ENCODE results near the gene XIRP2.

Gene XIRP2

DNA sequence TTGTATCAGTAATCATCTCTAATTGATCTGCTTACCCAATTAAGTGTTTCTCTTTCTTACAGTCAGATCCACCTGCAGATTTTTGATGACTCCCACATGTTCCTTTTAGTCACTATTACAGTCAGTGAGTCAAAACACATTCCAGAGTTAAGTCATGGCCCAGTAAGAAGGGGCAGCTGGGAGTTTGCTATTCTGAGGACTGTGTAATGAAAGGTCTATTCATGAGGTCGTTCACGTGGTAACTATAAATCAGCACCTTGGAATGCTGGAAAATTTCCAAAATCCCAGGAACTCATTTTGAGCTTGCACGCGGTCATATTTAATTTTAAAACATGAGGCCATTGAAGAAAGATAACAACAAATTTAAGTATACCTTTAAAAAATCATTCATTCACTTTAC, 252.5 kb downstream of the XIRP2 start:
- TF ChIP-seq POLR2A (IDR thresholded peaks at IDR 0.05; ENCODE audit: low read depth, low read length) = no peak
- DNase-seq (ENCODE audit: insufficient read length, low spot score) (peak; percentile 23), FAIRE-seq (peak; percentile 99)

DNA sequence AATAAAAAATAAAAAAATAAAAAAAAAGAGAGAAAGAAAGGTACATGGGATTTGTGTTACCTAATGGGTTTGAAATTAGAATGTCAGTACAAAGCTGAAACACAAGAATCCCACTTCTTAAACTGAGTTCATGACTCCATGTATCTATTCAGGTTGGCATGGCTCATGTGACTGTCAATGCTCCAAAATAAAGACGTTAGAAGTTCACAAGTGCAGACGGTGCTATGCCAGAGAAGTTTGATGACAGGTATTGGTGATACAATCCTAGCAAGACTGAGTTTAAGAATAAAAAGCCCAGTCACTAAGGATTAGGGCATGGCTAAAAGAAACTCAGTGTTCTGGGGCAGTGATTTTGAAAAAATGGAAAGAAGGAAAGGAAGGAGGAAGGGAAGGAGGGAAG, 254.3 kb downstream of the XIRP2 start:
- DNase-seq (ENCODE audit: insufficient read length, low spot score) (no peak), FAIRE-seq (no peak)
- no peak for TF ChIP-seq POLR2A (IDR thresholded peaks at IDR 0.05; ENCODE audit: low read depth, low read length)

DNA sequence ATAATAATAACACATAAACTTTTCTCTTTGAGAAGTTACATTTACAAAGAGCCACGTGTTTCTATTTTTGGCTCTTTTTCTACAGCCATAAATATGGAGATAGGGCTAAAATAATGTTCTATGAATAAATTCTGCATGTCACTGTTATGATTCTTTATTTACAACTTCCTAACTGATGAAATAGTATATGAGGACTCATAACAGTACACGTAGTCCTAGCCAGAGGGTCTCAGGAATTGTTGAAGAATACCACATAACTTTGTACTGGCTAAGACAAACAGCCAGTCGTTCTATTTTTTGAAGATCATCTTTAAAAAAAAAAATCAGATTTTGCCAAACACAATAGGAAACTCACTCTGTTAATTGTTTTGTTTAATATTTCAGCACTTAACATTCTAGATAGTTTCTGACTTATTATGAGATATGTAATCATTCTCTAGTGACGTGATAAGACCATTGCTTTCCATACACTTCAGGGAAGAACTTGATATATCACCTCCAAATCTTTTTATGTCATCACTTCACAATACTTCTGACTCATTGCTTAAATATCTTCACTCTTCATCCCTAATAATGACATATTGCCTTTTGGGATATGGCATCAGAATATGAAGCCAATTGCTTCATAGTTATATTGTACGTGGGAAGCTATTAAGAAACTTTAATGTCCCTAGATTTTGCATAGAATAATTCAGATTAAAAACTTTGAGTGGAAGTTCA, 256.1 kb downstream of the XIRP2 start:
- FAIRE-seq = no peak
- no peak for TF ChIP-seq POLR2A (IDR thresholded peaks at IDR 0.05; ENCODE audit: low read depth, low read length)

DNA sequence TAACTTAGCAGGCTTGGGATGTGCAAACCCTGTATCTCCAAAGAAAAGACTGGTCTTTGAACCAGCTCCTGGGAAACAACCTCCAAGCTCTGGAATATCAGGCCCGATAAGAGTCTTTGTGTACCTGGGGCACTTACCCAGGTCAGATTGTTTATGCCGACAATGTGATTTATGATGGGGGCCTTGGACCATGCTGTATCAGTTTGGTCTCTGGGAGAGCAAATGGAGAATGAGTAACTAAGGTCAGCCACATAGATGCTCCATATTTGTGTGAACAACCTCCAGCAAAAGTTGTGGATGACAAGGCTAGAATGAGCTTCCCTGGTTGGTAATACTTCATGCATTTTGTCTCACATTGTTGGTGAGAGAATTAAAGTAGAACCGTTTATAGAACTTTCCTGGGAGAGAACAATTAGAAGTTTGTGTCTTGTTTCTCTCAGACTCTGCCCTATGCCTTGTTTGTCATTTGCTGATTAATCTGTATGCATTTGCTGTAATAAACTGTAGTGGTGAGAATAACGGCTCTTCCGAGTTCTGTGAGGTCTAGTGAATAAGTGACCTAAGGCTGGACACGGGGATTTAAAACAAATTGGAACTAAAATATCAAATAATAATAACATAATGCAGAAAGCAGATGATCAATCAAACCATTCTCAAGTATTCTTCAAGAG, 259.1 kb downstream of the XIRP2 start:
- no peak for TF ChIP-seq POLR2A (IDR thresholded peaks at IDR 0.05; ENCODE audit: low read depth, low read length)
- no peak for FAIRE-seq
- DNase-seq (ENCODE audit: insufficient read length, low spot score) = no peak

More for the DNA sequence above, 256.1 kb downstream of the XIRP2 start:
- DNase-seq (ENCODE audit: insufficient read length, low spot score) = no peak

DNA sequence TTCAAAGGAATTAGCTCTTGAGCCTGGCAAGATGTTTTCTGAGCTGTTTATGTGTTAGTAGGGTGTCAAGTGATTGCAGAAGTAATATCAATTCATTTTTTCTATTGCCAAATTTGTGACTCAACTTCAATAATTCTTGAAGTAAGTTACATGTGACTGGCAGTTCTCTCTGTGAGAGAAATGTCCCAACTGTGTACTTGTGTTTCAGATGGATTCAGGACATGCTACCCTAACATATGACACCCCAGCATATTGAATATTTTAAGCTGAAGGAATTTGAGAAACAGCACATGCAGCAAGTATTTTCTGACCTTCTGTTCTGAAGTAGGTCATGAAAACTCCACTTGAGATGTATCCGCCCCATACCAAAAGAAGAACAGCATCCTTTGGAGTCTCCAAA, 263.6 kb downstream of the XIRP2 start:
- no peak for DNase-seq (ENCODE audit: insufficient read length, low spot score)
- no peak for TF ChIP-seq POLR2A (IDR thresholded peaks at IDR 0.05; ENCODE audit: low read depth, low read length)
- FAIRE-seq = no peak

DNA sequence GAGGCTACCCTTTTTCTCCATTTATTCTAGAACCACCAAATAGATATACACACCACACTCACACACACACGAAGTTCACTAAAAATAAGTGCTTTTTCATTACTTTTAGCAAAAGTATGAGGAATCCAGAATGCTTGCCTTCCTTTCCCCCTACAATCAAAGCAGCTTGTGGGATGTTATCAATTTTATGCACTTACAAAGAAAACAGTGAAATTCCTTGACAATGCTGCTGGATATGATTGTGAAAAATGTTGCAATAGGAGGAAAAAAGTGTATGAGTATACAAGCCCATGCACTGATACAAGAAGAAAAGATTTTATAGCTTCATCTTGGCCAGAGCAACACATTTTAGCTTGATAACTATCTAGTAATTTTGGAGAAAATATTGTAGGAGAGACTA, 269.2 kb downstream of the XIRP2 start:
- DNase-seq (ENCODE audit: insufficient read length, low spot score) (no peak), FAIRE-seq (no peak)
- no peak for TF ChIP-seq POLR2A (IDR thresholded peaks at IDR 0.05; ENCODE audit: low read depth, low read length)

DNA sequence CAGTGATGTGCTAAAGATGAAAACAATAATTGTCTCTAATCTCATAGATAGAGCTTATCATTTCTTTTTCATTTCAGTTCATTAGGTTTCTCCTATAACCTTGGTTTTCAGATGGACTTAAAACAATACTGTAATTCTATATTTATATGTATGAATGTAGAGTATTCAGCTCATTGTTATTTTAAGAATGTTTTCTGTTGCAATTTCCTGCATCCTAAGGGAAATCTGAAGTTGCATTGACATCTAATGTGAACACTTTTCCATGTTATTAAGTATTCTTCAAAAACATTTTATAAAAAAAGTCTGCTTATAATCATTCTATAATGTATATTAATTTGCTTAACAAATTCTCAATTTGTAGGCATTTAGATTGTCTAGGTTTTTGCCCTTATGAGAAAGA, 288.9 kb downstream of the XIRP2 start:
- DNase-seq (ENCODE audit: insufficient read length, low spot score) = no peak
- FAIRE-seq = no peak
- no peak for TF ChIP-seq POLR2A (IDR thresholded peaks at IDR 0.05; ENCODE audit: low read depth, low read length)

DNA sequence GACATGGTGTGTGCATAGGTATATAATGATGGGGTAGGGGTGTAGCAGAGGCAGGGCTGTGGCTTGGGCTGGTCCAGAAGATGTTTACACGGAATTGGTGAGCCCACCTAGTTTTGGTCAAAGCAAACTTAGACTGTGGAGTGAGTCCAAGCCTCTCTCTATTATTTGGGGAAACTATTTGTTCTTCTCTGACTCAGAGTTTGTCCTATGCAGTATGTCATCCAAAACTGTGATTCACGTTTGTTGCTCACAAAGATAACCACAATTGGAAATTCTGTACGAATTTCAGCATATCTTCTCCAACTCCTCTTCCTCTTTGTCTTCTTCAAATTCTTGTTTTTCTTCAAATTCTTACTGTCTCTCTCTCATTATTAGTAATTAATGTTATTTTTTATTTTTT, 292.9 kb downstream of the XIRP2 start:
- DNase-seq (ENCODE audit: insufficient read length, low spot score) = no peak
- FAIRE-seq = peak; percentile 93
- no peak for TF ChIP-seq POLR2A (IDR thresholded peaks at IDR 0.05; ENCODE audit: low read depth, low read length)

DNA sequence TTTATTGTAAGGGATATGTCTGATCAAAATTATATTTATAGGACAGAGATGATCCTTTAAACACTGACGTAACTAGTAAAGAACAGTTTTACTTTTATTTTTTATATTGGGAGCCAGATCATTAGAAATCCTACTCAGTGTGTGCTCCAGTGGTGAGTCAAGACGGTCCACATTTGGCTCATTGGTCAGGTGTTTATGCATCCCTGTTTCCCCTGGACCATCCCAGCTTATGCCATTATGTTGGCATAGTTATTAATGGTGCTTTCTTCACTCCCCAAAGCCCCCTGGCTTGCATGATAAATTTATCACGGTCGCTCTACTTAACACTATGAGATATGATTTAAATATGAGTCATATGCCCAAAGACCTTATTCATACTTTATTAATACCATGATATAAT, 293.4 kb downstream of the XIRP2 start:
- DNase-seq (ENCODE audit: insufficient read length, low spot score) (no peak), FAIRE-seq (no peak)
- TF ChIP-seq POLR2A (IDR thresholded peaks at IDR 0.05; ENCODE audit: low read depth, low read length) = no peak

DNA sequence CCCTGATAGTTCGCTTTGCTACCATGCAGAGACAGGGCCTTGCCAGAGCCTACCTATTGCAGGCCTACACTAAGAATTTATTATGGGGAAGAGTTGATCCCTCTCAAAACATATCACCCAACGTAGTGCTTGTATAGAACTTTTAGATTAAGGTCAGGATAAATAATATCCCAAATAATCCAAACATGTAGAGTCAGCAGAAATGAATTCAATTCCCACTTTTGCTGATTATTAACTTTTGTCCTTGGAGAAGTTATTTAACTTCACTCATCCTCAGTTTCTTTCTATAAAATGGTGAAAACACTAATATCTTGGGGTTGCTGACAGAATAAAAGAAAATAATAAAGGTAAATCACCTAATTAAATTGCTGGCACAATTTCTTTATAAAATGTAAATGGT, 294.1 kb downstream of the XIRP2 start:
- no peak for FAIRE-seq
- no peak for DNase-seq (ENCODE audit: insufficient read length, low spot score)
- TF ChIP-seq POLR2A (IDR thresholded peaks at IDR 0.05; ENCODE audit: low read depth, low read length) = no peak

DNA sequence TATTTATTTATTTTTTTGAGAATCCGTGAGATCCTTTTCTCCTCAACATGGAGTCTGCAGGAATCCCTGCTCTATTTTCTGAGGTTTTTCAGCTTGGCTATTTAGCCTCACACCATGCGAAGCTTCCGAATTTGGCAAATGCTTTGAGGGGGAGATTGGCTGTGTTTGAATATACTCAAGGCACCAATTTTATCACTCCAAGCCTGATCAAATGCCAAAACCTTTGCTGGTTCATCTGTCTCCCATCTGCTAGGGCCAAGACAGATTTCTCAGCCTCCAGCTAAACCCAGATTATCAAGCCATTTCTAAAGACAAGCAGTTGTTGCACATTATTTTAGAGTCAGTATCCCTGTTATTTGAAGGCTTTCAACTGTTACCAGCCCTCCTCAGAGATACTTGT, 295.7 kb downstream of the XIRP2 start:
- no peak for TF ChIP-seq POLR2A (IDR thresholded peaks at IDR 0.05; ENCODE audit: low read depth, low read length)
- DNase-seq (ENCODE audit: insufficient read length, low spot score) = no peak
- no peak for FAIRE-seq

DNA sequence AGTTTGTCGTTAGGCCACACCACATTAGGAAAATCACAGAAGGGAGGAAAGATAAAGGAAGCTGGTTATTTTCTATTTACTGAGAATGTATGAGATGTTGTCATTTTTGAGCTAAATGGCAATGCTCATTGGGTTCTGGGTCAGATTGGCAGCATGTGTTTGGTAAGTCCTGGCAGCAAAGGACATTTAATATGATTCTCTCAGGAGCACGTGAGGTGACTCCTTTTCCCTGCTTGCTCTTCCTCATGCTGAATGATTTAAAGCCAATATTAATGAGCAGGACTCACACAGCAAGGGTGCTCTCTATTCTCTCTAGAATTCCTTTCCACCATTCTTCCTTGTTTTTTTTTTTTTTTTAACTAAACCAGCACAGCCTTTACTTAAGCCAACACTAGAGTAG, 298.2 kb downstream of the XIRP2 start:
- DNase-seq (ENCODE audit: insufficient read length, low spot score) (no peak), FAIRE-seq (no peak)
- TF ChIP-seq POLR2A (IDR thresholded peaks at IDR 0.05; ENCODE audit: low read depth, low read length) = no peak

DNA sequence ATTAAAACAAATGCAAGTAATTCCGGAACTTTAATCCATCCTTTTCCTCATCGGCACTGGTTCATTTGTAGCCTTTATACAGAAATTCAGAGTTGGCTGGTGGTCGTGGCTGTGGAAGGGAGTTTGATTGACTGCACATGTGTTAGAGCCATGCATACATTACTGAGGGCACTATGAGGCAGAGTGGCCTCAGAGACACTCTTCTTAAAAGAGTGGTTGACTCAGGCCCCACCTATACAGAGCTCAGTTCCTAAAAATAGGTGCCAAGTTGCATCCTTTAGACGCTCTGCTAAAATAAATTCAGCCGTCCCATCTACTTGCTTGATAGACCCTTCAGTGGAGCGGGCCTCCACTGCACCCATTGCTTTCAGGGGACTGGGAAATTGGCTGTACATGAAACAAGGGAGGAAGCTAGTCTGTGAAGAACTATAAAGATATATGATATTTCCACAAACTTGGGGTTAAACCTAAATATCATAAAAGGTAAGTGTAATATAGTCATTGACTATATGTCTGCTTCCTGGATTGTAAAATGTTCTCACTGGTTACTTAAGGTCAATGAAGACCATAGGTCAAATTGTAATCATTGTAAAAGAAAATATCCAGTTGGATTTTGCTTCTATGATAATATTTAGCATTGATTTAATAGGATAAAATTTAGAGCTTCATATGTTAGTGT, 298.9 kb downstream of the XIRP2 start:
- no peak for TF ChIP-seq POLR2A (IDR thresholded peaks at IDR 0.05; ENCODE audit: low read depth, low read length)
- DNase-seq (ENCODE audit: insufficient read length, low spot score) = no peak
- FAIRE-seq = no peak

DNA sequence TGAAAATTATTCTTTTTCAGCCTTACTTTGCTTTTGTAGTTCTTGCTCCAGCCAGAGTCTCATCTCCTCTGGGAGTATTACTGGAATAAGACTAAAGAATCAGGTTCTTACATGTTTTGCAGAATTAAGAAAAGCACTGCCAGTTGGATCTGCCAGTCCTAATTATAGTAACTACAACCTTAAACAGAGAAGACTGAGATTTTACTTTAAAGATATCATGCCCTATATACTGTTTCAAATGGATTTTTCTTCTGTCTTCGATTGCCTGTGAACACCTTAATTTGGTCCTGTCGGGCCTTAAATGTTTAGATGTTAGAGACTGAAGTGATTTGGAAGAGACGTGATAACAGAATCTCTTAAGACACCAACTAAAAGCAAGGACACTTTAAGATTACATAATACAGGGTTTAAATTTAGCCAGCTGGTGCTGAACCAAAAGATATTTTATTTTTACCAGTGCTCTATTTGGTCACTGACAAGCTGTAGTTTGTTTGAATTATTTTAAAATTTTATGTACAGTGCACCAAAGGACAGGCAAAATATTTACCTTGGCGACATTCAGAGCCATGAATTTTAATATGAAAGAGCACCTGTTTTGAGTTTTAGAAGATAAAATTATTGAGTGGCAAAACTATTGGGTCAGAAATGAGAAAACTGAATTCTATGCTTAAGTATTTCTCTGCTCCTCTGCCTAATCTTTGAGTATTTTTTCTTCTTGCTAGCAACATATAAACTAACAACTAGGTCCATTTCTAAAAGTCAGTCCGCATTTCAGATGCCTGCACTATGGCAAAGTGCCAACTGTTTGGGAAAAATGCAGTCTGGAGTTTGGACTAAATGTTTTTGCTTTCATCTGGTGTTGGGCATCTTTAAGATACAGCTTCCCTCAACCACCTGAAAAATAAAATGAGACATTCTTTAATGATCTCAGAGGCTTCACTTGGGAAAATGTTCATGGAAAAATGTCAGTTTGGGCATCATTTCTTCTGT, 300.0 kb downstream of the XIRP2 start:
- no peak for DNase-seq (ENCODE audit: insufficient read length, low spot score)
- FAIRE-seq = no peak
- TF ChIP-seq POLR2A (IDR thresholded peaks at IDR 0.05; ENCODE audit: low read depth, low read length) = no peak

Measured in H54 (cell line).